Measurements from ENCODE around the gene SLC26A1.

The SLC26A1 gene

GRCh38 chr4:1035510-1035909 lies 42.3 kb upstream of the SLC26A1 start:
- Histone ChIP-seq H3K27ac (no peak overlapping the region), H3K27me3 (peaks cover 19% of the 10 kb centered on the region), H3K4me3 (ENCODE audit: low read depth in 1 of 2, low read length in 1 of 2) (no peak overlapping the region), H3K4me1 (ENCODE audit: control insufficient read depth in 1 of 2, insufficient read depth in 1 of 2, low read depth in 1 of 2, low read length in 1 of 2) (no peaks in the 10 kb centered on the region), H3K36me3 (no peaks in the 10 kb centered on the region), H3K9me3 (no peaks in the 10 kb centered on the region)
- TF ChIP-seq CTCF (IDR thresholded peaks at IDR 0.05): no peak

DNA sequence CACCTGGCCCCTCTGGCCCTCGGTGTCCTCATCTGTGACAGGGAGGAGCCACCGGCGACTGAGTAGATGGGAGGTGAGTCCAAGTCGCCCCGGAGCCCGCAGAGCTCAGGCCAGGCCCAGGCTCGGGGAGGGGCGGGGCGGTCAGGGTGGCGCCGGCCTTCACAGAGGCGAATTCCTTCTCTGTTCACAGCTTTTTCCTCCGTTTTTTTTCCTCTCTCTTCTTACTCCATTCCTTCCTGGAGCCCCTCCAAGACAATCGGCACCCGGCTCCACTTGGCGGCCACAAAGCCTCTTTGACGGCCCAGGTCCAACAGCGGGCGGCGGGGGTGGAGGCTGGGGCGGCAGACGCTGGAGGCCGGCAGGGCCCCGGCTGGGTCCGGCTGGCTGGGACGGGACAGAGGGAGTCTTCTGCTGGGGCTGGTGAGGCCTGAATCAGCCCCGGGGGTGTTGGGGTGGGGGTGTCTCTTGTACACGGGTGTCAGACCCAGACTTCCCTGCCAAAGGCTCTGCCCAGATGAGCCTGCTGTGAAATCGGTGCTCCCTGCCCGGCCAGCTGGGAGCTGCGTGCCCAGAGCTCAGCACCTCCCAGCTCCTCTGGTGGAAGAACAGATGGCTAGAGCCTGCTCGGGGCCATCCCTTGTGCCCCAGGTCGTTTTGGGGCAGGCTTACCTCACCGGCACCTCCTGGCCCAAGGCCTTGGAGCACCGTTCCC lies 40.8 kb upstream of the SLC26A1 start:
- Histone ChIP-seq H3K27ac (no peak overlapping the region), H3K27me3 (peaks cover 19% of the 10 kb centered on the region), H3K4me3 (ENCODE audit: low read depth in 1 of 2, low read length in 1 of 2) (no peak overlapping the region), H3K9me3 (no peaks in the 10 kb centered on the region), H3K36me3 (no peaks in the 10 kb centered on the region), H3K4me1 (ENCODE audit: control insufficient read depth in 1 of 2, insufficient read depth in 1 of 2, low read depth in 1 of 2, low read length in 1 of 2) (no peaks in the 10 kb centered on the region)
- no peak for TF ChIP-seq CTCF (IDR thresholded peaks at IDR 0.05)

- no peak overlapping the region for H3K27ac ChIP-seq
- no peaks in the 10 kb centered on the region for H3K36me3 ChIP-seq
- H3K27me3 ChIP-seq: peaks cover 19% of the 10 kb centered on the region
- no peaks in the 10 kb centered on the region for H3K9me3 ChIP-seq
- no peak for TF ChIP-seq CTCF (IDR thresholded peaks at IDR 0.05)
- no peak overlapping the region for H3K4me3 ChIP-seq (ENCODE audit: low read depth in 1 of 2, low read length in 1 of 2)
- no peaks in the 10 kb centered on the region for H3K4me1 ChIP-seq (ENCODE audit: control insufficient read depth in 1 of 2, insufficient read depth in 1 of 2, low read depth in 1 of 2, low read length in 1 of 2)
These were observed 39.7 kb upstream of the SLC26A1 start for GRCh38 chr4:1032861-1033260.

GRCh38 chr4:1031956-1032795 lies 39.0 kb upstream of the SLC26A1 start:
- H3K4me3 ChIP-seq (ENCODE audit: low read depth in 1 of 2, low read length in 1 of 2): no peak overlapping the region
- H3K4me1 ChIP-seq (ENCODE audit: control insufficient read depth in 1 of 2, insufficient read depth in 1 of 2, low read depth in 1 of 2, low read length in 1 of 2): no peaks in the 10 kb centered on the region
- H3K27me3 ChIP-seq: peaks cover 19% of the 10 kb centered on the region
- no peak for TF ChIP-seq CTCF (IDR thresholded peaks at IDR 0.05)
- H3K36me3 ChIP-seq: no peaks in the 10 kb centered on the region
- no peaks in the 10 kb centered on the region for H3K9me3 ChIP-seq
- H3K27ac ChIP-seq: no peak overlapping the region

DNA sequence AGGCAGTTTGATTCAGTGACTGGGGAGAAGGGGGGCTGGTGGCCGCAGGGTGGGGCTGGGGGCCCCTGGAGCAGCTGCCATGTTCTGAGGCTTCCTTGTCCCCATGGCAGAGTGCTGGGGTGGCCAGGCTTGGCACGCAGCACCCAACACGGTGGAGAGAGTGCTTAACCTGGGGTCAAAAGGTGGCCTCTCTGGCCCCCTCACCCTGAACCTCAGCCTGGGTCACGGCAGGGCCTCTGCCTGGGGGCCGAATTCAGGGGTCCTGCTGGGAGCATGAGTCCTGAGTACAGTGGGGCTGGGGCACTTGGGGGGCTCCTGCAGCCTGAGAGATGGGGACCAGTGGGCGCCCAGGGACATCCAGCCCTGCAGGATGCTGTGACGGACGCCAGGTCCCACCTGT lies 38.1 kb upstream of the SLC26A1 start:
- Histone ChIP-seq H3K27ac (no peak overlapping the region), H3K36me3 (no peaks in the 10 kb centered on the region), H3K9me3 (no peaks in the 10 kb centered on the region), H3K4me3 (ENCODE audit: low read depth in 1 of 2, low read length in 1 of 2) (no peak overlapping the region), H3K4me1 (ENCODE audit: control insufficient read depth in 1 of 2, insufficient read depth in 1 of 2, low read depth in 1 of 2, low read length in 1 of 2) (no peaks in the 10 kb centered on the region), H3K27me3 (peaks cover 19% of the 10 kb centered on the region)
- TF ChIP-seq CTCF (IDR thresholded peaks at IDR 0.05): no peak
